Eye (tissue), 1 donor: ENCODE results near the gene PBX4.

ENCODE experiments used
- DNase-seq: peaks from one replicate; pipeline ENCODE4 v3.0.0-alpha.2; 2015

PBX4 gene

DNA sequence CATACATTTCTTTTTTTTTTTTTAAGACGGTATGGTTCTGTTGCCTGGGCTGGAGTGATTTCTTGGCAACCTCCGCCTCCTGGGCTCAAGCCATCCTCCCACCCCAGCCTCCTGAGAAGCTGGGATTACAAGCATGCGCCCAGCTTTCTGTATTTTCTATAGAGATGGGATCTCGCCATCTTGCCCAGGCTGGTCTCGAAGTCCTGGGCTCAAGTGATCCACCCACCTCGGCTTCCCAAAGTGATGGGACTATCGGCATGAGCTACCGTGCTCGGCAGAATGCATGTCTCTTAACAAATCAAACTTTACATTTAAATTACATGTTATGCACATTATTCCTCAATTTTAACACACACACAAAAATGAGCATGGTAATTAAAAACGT lies 101.3 kb downstream of the PBX4 start:
- DNase-seq = no peak

DNA sequence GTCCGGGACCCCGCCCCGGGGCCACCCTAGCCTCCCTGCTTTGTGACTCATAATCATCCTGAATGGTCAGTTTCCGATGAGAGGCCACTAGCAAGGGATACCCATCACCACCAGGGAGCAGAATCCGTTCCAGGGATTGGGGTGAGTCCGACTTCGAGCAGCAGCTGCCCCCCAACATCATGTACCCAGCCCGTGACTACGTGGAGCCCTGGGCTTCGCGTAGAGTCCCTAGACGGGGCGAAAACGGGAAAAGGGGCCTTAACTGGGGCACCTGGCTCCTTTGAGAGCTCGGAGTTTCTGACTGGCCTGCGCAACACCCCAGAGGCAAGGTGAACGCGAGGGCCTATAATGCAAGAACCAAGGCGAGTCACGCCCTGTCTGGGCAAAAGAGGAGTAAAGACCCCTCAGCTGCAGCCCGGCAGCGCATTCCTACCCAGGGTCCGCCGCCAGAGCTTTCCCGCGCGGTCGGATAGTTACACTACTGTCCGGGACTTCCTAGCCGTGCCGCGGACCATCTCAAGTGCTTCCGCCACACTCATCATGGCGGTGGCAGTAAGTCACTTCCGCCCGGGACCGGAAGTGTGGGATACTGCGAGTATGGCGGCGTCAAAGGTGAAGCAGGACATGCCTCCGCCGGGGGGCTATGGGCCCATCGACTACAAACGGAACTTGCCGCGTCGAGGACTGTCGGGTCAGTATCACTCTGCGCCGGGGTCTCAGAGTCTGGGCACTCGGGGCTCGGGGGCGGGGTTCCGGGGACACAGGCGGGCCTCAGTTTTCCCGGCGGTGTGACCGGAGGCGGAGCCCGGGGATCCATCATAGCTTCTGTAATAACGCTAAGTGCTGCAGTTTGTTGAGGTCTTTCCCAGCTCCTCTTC lies 102.6 kb downstream of the PBX4 start, which contains the start of gene NDUFA13:
Gene NDUFA13 (plus strand): TSS at position 584 of the 878 bp plus-strand sequence. CDS start 14 bp downstream, at position 598.
- DNase-seq = peak; percentile 99

DNA sequence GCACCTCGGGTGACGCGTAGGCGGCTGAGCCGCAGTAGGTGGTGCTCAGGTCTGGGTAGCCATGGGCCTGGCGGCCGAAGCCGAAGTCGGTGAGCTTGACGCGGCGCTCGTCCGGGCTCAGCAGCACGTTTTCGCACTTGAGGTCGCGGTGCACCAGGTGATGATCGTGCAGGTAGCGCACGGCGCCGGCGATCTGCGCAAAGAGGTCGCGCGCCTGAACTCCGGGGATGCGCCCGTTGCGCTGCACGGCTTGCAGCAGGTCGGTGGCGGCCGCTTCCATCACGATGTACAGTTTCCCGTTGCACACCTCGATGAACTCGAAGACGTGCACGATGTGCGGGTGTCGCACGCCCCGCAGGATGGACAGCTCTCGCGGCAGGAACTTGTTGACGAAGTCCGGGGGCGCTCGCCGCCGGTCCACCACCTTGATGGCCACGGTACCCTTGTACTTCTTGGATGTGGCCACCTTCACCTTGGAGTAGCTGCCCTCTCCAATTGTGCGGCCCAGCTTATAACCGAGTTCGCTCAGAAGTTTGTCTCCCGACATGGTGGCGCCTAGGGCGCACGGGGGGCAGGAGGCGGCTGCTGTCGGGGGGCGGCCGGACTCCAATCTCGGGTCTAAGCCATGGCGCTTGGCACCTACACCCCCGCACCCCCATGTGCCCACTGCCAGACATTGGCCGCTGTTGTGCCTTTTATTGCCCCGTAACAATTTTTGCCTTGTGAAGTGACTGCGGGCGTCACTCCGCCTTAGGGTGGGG lies 103.4 kb downstream of the PBX4 start, which contains the start of gene TSSK6:
Gene TSSK6 (minus strand): TSS at position 668 of the 761 bp plus-strand sequence. CDS start 121 bp downstream, at position 547.
- DNase-seq = no peak

DNA sequence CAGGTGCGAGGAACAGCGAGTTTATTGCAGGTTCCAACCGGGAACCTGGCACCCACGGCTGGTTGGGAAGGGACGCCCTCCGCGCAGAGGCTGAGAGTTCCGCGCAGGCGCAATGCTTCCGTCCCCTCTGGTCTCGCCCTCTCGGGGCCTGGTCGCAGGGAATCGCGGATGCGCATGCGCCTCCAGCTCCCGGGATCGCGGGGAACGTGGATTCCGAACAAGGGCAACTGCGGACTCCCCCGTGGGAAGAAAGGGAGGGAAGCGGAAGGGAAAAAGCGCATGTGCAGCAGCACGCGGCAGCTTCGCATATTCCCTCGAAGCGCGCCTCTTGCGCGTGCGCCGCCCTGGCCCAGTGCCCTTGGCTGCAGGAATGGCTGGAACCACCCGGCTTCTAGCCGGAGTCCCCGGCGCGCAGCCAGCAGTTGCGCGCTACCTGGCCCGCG lies 104.3 kb downstream of the PBX4 start:
- peak; percentile 89 for DNase-seq

DNA sequence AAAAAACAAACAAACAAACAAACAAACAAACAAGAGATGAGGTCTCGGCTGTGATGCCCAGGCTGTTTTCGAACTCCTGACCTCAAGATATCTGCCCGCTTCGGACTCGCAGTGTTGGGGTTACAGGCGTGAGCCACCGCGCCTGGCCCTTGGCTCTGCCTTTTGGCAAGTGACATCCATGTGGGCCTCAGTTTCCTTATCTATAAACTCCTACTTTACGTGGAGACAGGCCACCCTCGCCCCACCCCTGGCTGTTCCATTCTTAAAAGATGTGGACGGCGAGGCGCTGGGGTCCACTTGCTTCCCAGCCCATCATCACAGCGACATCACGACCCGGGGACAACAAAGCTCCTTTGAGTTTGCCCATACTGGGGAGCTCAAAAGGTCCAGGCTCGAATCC lies 104.8 kb downstream of the PBX4 start:
- DNase-seq = no peak
